Activated CD8-positive, alpha-beta T cell treated with anti-CD3 and anti-CD28 coated beads, Interleukin-2, amount 10 ng/mL, durations not matched to agents 7 days and 5 days (primary cell): ENCODE results near the gene LCP2. TPM values are rescaled to one million over a fixed set of nuclear protein-coding genes. Genes with fewer than 3 reads are reported as not detected.

Source experiments
- ATAC-seq: fragments of 150-1000 bp; cut with Tn5 transposase; one replicate; pipeline ENCODE4 v1.10.0; 2021; ENCODE audit warnings: moderate library complexity
- CTCF ChIA-PET: fragments of 350-600 bp; sonication (Branson Sonifier 250); formaldehyde crosslinking; loops from one replicate; lab custom pipeline; 2021; ENCODE audit warnings: antibody characterized with exemption; lab: Charles Lee
- POLR2A ChIA-PET: fragments of 350-600 bp; sonication (Branson Sonifier 250); formaldehyde crosslinking; loops from one replicate; lab custom pipeline; 2021; ENCODE audit warnings: antibody characterized with exemption; lab: Charles Lee
- DNase-seq: peaks from one replicate; pipeline ENCODE4 v3.0.0-alpha.2; 2020
- H3K27ac Mint-ChIP-seq: one replicate; pipeline ENCODE4 v1.8.0; 2021; ENCODE audit warnings: mild to moderate bottlenecking, mixed read lengths
- H3K27me3 Mint-ChIP-seq: one replicate; pipeline ENCODE4 v1.8.0; 2021; ENCODE audit warnings: low read depth, mixed read lengths
- H3K36me3 Mint-ChIP-seq: one replicate; pipeline ENCODE4 v1.8.0; 2021; ENCODE audit warnings: low read depth, mixed read lengths
- H3K4me1 Mint-ChIP-seq: one replicate; pipeline ENCODE4 v1.8.0; 2021; ENCODE audit warnings: low read depth, mixed read lengths
- H3K4me3 Mint-ChIP-seq: one replicate; pipeline ENCODE4 v1.8.0; 2021; ENCODE audit warnings: mild to moderate bottlenecking, mixed read lengths
- H3K9me3 Mint-ChIP-seq: one replicate; pipeline ENCODE4 v1.8.0; 2022; ENCODE audit warnings: mixed read lengths; ENCODE audit not compliant: insufficient read depth
- total RNA-seq, 2 experiments: library from RNA; stranded (reverse); gene quantifications; one replicate each; pipeline ENCODE4 v1.2.3, GENCODE V29; 2021

LCP2 gene
- total RNA-seq, 2 experiments from 2014 or later, result 386 TPM

DNA sequence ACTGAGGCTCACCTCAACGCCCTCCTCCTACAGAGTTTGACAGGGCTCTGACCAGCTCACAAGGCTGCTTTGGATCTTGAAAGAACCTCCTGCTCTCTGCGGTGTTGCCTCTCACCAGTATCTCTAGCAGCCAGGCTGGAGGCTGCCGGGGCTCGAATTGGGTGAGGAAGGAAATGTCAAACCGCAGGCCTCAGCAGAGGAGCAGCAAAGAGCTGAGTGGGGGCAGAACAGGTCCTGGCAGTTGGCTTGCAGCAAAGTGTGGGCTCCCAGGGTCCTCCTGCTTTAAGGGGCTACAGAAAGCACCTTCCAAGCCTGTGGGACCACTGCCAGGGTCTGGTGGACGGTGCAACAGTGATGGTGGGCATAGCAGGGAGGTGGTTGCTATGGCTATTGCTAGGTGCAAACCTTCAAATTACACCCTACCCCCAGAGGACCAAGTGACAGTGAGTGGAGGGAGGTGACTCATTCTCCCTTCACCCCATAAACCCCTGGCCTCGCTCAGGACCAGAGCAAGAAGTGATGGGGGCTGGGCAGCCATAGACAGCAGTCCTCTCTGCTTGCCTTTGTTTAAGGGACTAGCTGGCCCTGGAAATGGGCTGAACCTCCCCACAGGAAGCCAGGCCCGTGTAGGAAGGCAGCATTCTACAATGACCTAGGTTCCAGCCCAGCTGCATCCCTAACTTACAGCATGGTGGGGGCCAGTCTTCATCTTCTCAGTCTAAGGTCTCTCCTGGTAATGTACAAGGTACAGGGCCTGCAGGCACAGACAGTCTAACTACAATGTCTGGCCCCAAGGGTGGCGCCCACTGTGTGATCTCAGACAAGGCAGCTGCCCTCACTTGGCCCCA lies 18.7 kb downstream of the LCP2 start:
- no peaks in the 10 kb centered on the region for H3K9me3 Mint-ChIP-seq
- DNase-seq, result peak; percentile 97
- H3K4me3 Mint-ChIP-seq, result peak overlapping the region; percentile 72
- peaks cover 88% of the 10 kb centered on the region for H3K36me3 Mint-ChIP-seq
- ChIA-PET POLR2A (interaction anchor here (0.6 to 21.2 kb wide), 6 partner anchors 12 to 173 kb away, joined by 3 to 898 read pairs (median 42); partner anchors contain the start of genes FOXI1 and LCP2), CTCF (interaction anchor here (0.8 to 11.4 kb wide), 11 partner anchors 12 to 60 kb away, joined by 3 to 324 read pairs (median 9); partner anchors contain the start of gene LCP2)
- ATAC-seq, result peak; percentile 77
- H3K27me3 Mint-ChIP-seq, result no peaks in the 10 kb centered on the region
- peak overlapping the region; percentile 94 for H3K27ac Mint-ChIP-seq
- peaks cover 94% of the 10 kb centered on the region for H3K4me1 Mint-ChIP-seq

DNA sequence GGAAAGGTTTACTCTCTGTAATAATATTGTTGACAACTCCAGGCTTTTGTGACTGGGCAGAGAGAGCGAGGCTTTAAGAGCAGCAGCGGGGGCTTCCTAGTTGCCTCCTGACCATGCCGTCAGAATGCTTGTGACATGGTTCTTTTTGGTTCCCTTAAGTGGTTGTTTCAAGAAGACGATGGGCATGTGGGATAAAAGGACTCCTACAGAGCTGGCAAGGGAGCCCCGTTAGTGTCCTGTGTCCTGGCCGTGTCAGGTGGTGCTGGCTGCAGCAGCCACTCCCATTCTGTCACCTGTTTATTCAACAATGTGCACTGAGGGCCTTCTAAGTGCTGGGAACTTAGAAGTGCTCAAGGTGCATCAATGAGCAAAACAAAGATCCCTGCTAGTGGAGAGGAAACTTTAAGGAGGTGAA lies 19.7 kb downstream of the LCP2 start:
- peak overlapping the region; percentile 98 for H3K27ac Mint-ChIP-seq
- H3K4me1 Mint-ChIP-seq, result peaks cover 94% of the 10 kb centered on the region
- POLR2A ChIA-PET, result interaction anchor here (0.6 to 21.2 kb wide), 6 partner anchors 11 to 172 kb away, joined by 3 to 898 read pairs (median 42); partner anchors contain the start of genes FOXI1 and LCP2
- CTCF ChIA-PET, result interaction anchor here (1.5 to 12.7 kb wide), 9 partner anchors 11 to 61 kb away, joined by 6 to 324 read pairs (median 21); partner anchors contain the start of gene LCP2
- no peaks in the 10 kb centered on the region for H3K9me3 Mint-ChIP-seq
- peaks cover 88% of the 10 kb centered on the region for H3K36me3 Mint-ChIP-seq
- ATAC-seq, result no peak
- peak overlapping the region; percentile 78 for H3K4me3 Mint-ChIP-seq
- no peak for DNase-seq
- no peaks in the 10 kb centered on the region for H3K27me3 Mint-ChIP-seq

DNA sequence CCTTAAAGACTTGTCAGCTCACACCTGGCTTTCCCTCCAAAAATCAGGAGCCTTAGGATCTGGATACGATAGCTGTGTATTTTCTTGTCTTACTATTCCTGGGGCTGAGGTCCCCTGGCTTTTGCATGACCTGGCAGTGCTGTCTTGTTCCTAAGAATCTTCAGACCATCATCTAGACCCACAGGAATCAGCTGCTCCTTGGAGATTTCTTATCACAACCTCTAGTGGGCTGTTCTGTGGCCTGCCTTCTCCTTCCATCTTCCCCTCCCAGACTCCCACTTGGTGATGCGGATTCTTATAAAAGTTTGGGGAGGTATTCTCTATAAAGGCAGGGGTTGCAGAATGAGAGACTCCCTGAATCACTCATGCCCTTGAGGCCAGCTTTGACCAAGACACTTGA lies 21.4 kb downstream of the LCP2 start:
- POLR2A ChIA-PET, result interaction anchor here (0.7 to 21.2 kb wide), 6 partner anchors 9 to 63 kb away, joined by 3 to 898 read pairs (median 45); partner anchors contain the start of gene LCP2
- Mint-ChIP-seq H3K27me3 (no peaks in the 10 kb centered on the region), H3K9me3 (no peaks in the 10 kb centered on the region), H3K36me3 (peaks cover 87% of the 10 kb centered on the region), H3K4me1 (peaks cover 94% of the 10 kb centered on the region), H3K4me3 (peak overlapping the region; percentile 78), H3K27ac (peak overlapping the region; percentile 98)
- ATAC-seq (no peak), DNase-seq (no peak)
- CTCF ChIA-PET, result interaction anchor here (0.9 to 12.7 kb wide), 8 partner anchors 9 to 63 kb away, joined by 3 to 324 read pairs (median 62); partner anchors contain the start of gene LCP2

DNA sequence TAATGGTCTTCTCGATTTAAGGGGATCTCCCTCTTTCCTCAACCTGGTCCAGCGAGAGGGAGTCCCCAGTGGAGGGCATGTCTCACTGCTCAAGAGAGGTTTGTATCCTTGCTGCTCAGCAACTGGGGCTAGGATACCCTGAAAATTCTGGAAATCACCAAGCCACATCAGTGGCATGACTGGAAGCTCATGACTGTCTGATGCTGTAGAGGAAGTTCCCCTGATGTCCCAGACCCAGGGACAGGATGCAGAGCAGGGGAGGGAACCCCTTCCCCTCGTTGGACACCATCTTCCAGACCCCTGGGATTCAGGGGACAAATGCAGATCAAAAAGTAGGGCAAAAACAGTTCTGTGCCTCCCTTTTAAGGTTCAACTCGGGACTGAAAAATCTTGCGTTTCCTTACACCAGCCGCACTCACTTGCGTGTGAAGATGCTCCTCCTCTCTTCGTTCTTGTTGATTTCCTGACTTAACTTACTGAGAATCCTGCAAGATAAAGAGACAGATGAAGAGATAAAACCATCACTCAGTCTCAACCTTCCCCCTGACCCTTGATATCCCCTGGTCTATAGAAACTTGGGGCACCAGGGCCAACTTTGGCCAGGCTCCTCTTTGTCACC lies 22.1 kb downstream of the LCP2 start:
- ChIA-PET CTCF (interaction anchor here (0.7 to 12.7 kb wide), 12 partner anchors 9 to 140 kb away, joined by 3 to 324 read pairs (median 16); partner anchors contain the start of gene LCP2), POLR2A (interaction anchor here (0.7 to 21.2 kb wide), 8 partner anchors 9 to 63 kb away, joined by 3 to 898 read pairs (median 8); partner anchors contain the start of gene LCP2)
- Mint-ChIP-seq H3K27me3 (no peaks in the 10 kb centered on the region), H3K4me1 (peaks cover 95% of the 10 kb centered on the region), H3K4me3 (peak overlapping the region; percentile 78), H3K9me3 (no peaks in the 10 kb centered on the region), H3K27ac (peak overlapping the region; percentile 98), H3K36me3 (peaks cover 87% of the 10 kb centered on the region)
- peak; percentile 42 for DNase-seq
- ATAC-seq, result no peak

DNA sequence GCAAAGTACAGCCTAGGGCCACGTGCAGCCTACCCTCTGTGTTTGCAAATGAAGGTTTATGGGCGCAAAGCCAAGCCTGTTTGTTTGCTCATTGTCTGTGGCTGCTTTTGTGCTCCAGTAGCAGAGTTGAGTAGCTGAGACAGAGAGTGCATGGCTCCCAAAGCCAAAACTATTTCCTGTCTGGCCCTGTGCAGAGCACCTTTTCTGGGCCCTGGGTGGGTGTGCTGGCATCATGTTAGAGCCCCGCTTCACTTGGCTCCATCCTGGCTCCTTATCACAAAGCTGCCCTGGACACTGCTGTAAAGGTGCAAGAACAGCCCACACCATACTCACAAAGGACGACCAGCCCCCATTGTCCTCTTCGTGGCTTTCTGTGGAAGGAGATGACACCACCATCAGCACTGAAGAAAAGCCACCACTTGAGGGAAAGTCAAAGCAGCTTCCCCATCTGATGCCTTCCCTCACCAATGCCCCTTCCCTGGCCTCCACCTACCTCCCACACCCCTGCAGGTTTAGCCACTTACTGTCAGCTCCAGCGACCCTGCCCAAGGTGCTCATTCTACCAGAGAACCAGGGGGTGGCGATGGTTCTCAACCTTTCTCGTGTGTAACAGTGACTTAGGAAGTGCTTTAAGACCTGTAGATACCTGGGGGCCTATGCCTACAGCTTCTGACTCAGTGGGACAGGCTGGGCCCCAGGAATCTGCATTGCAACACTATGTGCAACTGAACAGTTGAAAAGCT lies 23.4 kb downstream of the LCP2 start:
- no peaks in the 10 kb centered on the region for H3K27me3 Mint-ChIP-seq
- DNase-seq (peak; percentile 74), ATAC-seq (peak; percentile 11)
- peaks cover 94% of the 10 kb centered on the region for H3K4me1 Mint-ChIP-seq
- H3K4me3 Mint-ChIP-seq, result peak overlapping the region; percentile 78
- H3K9me3 Mint-ChIP-seq, result no peaks in the 10 kb centered on the region
- H3K36me3 Mint-ChIP-seq, result peaks cover 86% of the 10 kb centered on the region
- ChIA-PET POLR2A (interaction anchor here (1.0 to 21.2 kb wide), 11 partner anchors 7 to 68 kb away, joined by 3 to 898 read pairs (median 4); partner anchors contain the start of gene LCP2), CTCF (interaction anchor here (0.6 to 12.7 kb wide), 21 partner anchors 7 to 147 kb away, joined by 3 to 324 read pairs (median 5); partner anchors contain the start of gene LCP2)
- H3K27ac Mint-ChIP-seq, result peak overlapping the region; percentile 98

DNA sequence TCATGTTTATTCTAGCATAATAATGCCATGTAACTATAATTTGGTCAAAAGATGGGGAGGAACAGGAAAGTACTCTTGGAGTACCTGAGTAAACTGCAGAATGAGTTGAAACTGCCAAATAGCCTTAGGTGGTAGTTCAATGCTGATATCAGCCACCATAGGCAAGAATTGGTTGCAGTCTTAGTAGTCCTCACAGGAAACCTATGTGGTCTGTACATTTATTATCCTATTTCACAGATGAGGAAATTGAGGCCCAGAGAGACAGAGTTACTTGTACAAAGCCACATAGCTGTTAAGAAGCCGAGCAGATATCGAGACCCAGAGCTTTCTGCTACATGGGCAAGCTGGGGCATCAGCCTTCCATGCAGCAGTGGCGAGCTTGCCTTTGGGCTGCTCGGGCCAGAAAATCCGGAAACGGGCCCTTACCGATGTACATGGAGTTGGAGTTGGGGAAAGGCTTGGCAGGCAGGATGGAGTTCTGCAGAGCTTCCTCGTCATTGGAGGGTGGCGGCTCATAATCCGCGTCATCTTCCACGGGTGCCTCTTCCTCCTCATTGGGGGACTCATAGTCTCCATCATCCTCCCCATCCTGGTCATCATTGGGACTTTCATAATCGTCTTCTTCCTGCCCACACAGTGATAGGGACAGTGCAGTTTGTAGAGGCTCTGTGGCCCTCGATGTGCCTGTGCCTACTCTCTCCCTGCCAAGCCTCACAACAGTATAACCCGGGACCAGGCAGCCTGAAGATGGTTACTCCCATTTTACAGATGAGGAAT lies 27.1 kb downstream of the LCP2 start:
- ATAC-seq, result no peak
- H3K4me1 Mint-ChIP-seq, result peaks cover 98% of the 10 kb centered on the region
- H3K27me3 Mint-ChIP-seq, result no peaks in the 10 kb centered on the region
- no peaks in the 10 kb centered on the region for H3K9me3 Mint-ChIP-seq
- peak; percentile 24 for DNase-seq
- peak overlapping the region; percentile 84 for H3K27ac Mint-ChIP-seq
- ChIA-PET POLR2A (interaction anchor here (1.0 to 21.2 kb wide), 5 partner anchors 9 to 68 kb away, joined by 3 to 898 read pairs (median 4); partner anchors contain the start of gene LCP2), CTCF (interaction anchor here (0.8 to 12.7 kb wide), 4 partner anchors 23 to 68 kb away, joined by 4 to 208 read pairs (median 104); partner anchors contain the start of gene LCP2)
- H3K4me3 Mint-ChIP-seq, result peak overlapping the region; percentile 5
- H3K36me3 Mint-ChIP-seq, result peaks cover 96% of the 10 kb centered on the region

DNA sequence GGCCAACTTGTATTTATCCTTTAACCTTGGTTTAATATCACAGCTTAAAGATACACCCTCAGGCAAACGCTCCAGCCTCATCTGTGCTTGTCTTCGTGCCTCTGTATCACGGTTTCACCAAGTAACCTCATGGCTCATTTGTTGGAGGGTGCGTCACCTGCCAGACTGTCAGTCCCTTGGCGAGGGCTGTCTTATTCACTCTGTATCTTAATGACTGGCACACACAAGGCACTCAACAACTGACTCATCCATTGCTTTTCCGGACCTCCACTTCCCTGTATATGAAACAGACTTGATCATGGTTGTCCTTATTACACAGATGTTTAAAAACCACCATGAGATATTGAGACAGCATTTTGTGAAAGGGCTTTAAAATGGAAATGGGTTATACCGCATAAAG lies 28.0 kb downstream of the LCP2 start:
- Mint-ChIP-seq H3K27ac (peak overlapping the region; percentile 90), H3K9me3 (no peaks in the 10 kb centered on the region), H3K4me1 (peaks cover 97% of the 10 kb centered on the region), H3K36me3 (peaks cover 96% of the 10 kb centered on the region), H3K27me3 (no peaks in the 10 kb centered on the region), H3K4me3 (peak overlapping the region; percentile 57)
- CTCF ChIA-PET, result interaction anchor here (1.1 to 12.7 kb wide), 9 partner anchors 10 to 79 kb away, joined by 3 to 208 read pairs (median 55); partner anchors contain the start of gene LCP2
- POLR2A ChIA-PET, result interaction anchor here (0.9 to 21.2 kb wide), 7 partner anchors 7 to 69 kb away, joined by 4 to 898 read pairs (median 8); partner anchors contain the start of gene LCP2
- peak; percentile 13 for ATAC-seq
- DNase-seq, result peak; percentile 65

DNA sequence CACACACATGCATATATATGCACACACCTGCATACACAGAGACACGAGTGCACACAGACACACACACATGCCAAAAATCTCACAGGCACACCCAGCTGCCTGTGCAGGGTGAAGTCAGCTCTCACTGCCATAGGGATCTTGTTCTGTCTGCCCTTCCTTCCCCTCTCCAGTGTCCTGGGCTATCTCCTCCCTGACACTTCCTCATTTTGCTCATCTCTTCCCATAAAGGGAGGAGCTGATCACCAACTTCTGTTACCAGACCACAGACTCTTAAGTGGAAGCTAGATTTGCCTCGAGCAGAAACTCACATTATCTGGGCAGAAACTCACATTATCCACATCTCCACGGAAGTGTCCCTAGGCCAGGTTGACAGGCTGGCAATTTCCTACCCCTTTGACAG lies 28.7 kb downstream of the LCP2 start:
- ChIA-PET CTCF (interaction anchor here (1.0 to 12.7 kb wide), 11 partner anchors 10 to 79 kb away, joined by 3 to 208 read pairs (median 28); partner anchors contain the start of gene LCP2), POLR2A (interaction anchor here (0.9 to 21.2 kb wide), 7 partner anchors 8 to 70 kb away, joined by 4 to 898 read pairs (median 8); partner anchors contain the start of gene LCP2)
- no peak for ATAC-seq
- Mint-ChIP-seq H3K36me3 (peaks cover 96% of the 10 kb centered on the region), H3K4me3 (peak overlapping the region; percentile 62), H3K27me3 (no peaks in the 10 kb centered on the region), H3K9me3 (no peaks in the 10 kb centered on the region), H3K4me1 (peaks cover 97% of the 10 kb centered on the region), H3K27ac (peak overlapping the region; percentile 90)
- DNase-seq, result peak; percentile 24

DNA sequence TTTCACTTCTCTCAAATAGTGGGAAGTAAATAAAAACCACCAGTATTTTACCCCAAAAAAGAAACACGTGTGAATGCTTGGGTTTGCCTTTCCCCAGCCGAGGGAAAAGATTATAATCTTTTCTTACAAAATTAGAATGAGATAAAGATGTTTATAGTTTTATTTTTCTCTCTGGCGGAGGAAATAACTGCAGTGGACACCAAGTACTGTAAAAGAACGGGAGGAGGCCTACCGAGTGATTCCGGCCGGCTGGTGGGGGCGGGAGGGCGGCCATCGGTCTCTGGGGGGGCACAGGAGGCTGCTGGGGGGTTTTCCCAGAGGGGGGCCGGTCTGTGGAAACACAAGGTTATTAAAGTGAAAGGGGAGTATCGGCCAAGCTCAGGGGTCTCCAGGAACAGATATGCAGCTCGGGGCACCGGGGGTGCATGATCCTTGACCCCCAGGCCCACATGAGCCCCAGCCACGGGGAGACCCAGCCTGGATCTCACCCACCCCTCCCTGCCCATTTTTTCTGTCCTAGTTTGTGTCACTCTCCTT lies 29.4 kb downstream of the LCP2 start:
- Mint-ChIP-seq H3K36me3 (peaks cover 96% of the 10 kb centered on the region), H3K4me1 (peaks cover 97% of the 10 kb centered on the region), H3K4me3 (peak overlapping the region; percentile 62), H3K27me3 (no peaks in the 10 kb centered on the region), H3K27ac (peak overlapping the region; percentile 90), H3K9me3 (no peaks in the 10 kb centered on the region)
- CTCF ChIA-PET, result interaction anchor here (0.9 to 12.7 kb wide), 12 partner anchors 10 to 77 kb away, joined by 3 to 208 read pairs (median 26); partner anchors contain the start of gene LCP2
- no peak for ATAC-seq
- peak; percentile 20 for DNase-seq
- POLR2A ChIA-PET, result interaction anchor here (1.5 to 21.2 kb wide), 7 partner anchors 9 to 70 kb away, joined by 4 to 898 read pairs (median 9); partner anchors contain the start of gene LCP2
